MCF 10A (cell line): Measurements from ENCODE around the gene ANO1. TPM values are rescaled to one million over a fixed set of nuclear protein-coding genes. Genes with fewer than 3 reads are reported as not detected.

Experiments used
- BruUV-seq: library from RNA; stranded (reverse); fragments of 400-500 nt; replicated peaks from 2 replicates; lab custom pipeline; 2021; lab: Mats Ljungman, UMichigan
- CTCF ChIA-PET: fragments of 300-600 bp; sonication (Branson Sonifier 250); formaldehyde crosslinking; extraction: SDS; loops from one replicate; lab custom pipeline; 2021; ENCODE audit warnings: antibody characterized with exemption, inconsistent platforms; lab: Yijun Ruan, JAX
- POLR2A ChIA-PET: fragments of 300-600, 350-650 bp; sonication (Branson Sonifier 250); formaldehyde crosslinking; extraction: SDS; loops from one replicate; lab custom pipeline; 2020; ENCODE audit warnings: antibody characterized with exemption, inconsistent platforms; lab: Yijun Ruan, JAX
- DNase-seq: peaks from one replicate; pipeline ENCODE4 v3.0.0-alpha.2; 2018; ENCODE audit not compliant: unreplicated experiment
- H3K27ac Mint-ChIP-seq: one replicate; pipeline ENCODE4 v1.8.0; 2022; ENCODE audit warnings: mild to moderate bottlenecking, low read depth, mixed read lengths; ENCODE audit not compliant: unreplicated experiment
- H3K27me3 Mint-ChIP-seq: one replicate; pipeline ENCODE4 v1.8.0; 2022; ENCODE audit warnings: mixed read lengths; ENCODE audit not compliant: insufficient read depth, unreplicated experiment
- H3K36me3 Mint-ChIP-seq: one replicate; pipeline ENCODE4 v1.8.0; 2022; ENCODE audit warnings: mild to moderate bottlenecking, moderate library complexity, mixed read lengths; ENCODE audit not compliant: insufficient read depth, unreplicated experiment
- H3K4me1 Mint-ChIP-seq: one replicate; pipeline ENCODE4 v1.8.0; 2022; ENCODE audit warnings: mixed read lengths; ENCODE audit not compliant: insufficient read depth, unreplicated experiment
- H3K4me3 Mint-ChIP-seq: one replicate; pipeline ENCODE4 v1.8.0; 2022; ENCODE audit warnings: mild to moderate bottlenecking, moderate library complexity, mixed read lengths; ENCODE audit not compliant: unreplicated experiment
- H3K9me3 Mint-ChIP-seq: one replicate; pipeline ENCODE4 v1.8.0; 2022; ENCODE audit warnings: mixed read lengths; ENCODE audit not compliant: unreplicated experiment
- CTCF ChIP-seq: fragments of 200-600 bp; IDR thresholded peaks from one replicate; pipeline ENCODE4 v1.8.0; 2022; ENCODE audit warnings: antibody characterized with exemption, mild to moderate bottlenecking; ENCODE audit not compliant: unreplicated experiment
- intact Hi-C: fragments of 100-400 bp; cut with micrococcal nuclease; formaldehyde crosslinking; loops from 2 replicates; pipeline ENCODE4 v1.14.1; 2022
- total RNA-seq: library from RNA; stranded (reverse); gene quantifications from 2 replicates; pipeline ENCODE4 v1.2.3, GENCODE V29; 2022

The ANO1 gene
- total RNA-seq, 1 experiment from 2014 or later: not detected

- intact Hi-C loops: no loop called here
- no peak overlapping the region for H3K27ac Mint-ChIP-seq
- peaks cover 50% of the 10 kb centered on the region for H3K9me3 Mint-ChIP-seq
- H3K4me3 Mint-ChIP-seq: no peak overlapping the region
- no TSS peak for BruUV-seq
- no peak for DNase-seq
- ChIA-PET CTCF (interaction anchor here (0.6 kb wide), 1 partner anchor 137 kb away, joined by 3 read pairs; no protein-coding TSS in a partner anchor), POLR2A (no interaction called here)
- H3K4me1 Mint-ChIP-seq: no peaks in the 10 kb centered on the region
- H3K36me3 Mint-ChIP-seq: no peaks in the 10 kb centered on the region
- TF ChIP-seq CTCF: no peak
- peaks cover 22% of the 10 kb centered on the region for H3K27me3 Mint-ChIP-seq
These were observed 37.7 kb upstream of the ANO1 start for GRCh38 chr11:70040452-70040851.

GRCh38 chr11:70040869-70041501, 37.1 kb upstream of the ANO1 start:
- H3K4me3 Mint-ChIP-seq: no peak overlapping the region
- CTCF ChIA-PET: no interaction called here
- no peaks in the 10 kb centered on the region for H3K4me1 Mint-ChIP-seq
- BruUV-seq: no TSS peak
- H3K27me3 Mint-ChIP-seq: peaks cover 27% of the 10 kb centered on the region
- intact Hi-C loops: no loop called here
- no peak overlapping the region for H3K27ac Mint-ChIP-seq
- H3K36me3 Mint-ChIP-seq: no peaks in the 10 kb centered on the region
- TF ChIP-seq CTCF: no peak
- POLR2A ChIA-PET: interaction anchor here (0.7 kb wide), 1 partner anchor 1162 kb away, joined by 3 read pairs; no protein-coding TSS in a partner anchor
- peaks cover 55% of the 10 kb centered on the region for H3K9me3 Mint-ChIP-seq
- DNase-seq: no peak

GRCh38 chr11:70043482-70043881, 34.6 kb upstream of the ANO1 start:
- intact Hi-C loops: no loop called here
- no TSS peak for BruUV-seq
- peaks cover 44% of the 10 kb centered on the region for H3K9me3 Mint-ChIP-seq
- no peak overlapping the region for H3K4me3 Mint-ChIP-seq
- H3K4me1 Mint-ChIP-seq: no peaks in the 10 kb centered on the region
- ChIA-PET CTCF (interaction anchor here (0.5 to 0.7 kb wide), 3 partner anchors 33 to 145 kb away, joined by 3 read pairs; no protein-coding TSS in a partner anchor), POLR2A (interaction anchor here (0.8 kb wide), 1 partner anchor 20 kb away, joined by 3 read pairs; no protein-coding TSS in a partner anchor)
- peaks cover 37% of the 10 kb centered on the region for H3K27me3 Mint-ChIP-seq
- no peak for DNase-seq
- TF ChIP-seq CTCF: no peak
- H3K36me3 Mint-ChIP-seq: no peaks in the 10 kb centered on the region
- no peak overlapping the region for H3K27ac Mint-ChIP-seq

GRCh38 chr11:70046089-70046488, 32.0 kb upstream of the ANO1 start:
- ChIA-PET POLR2A (interaction anchor here (0.6 kb wide), 1 partner anchor 143 kb away, joined by 3 read pairs; no protein-coding TSS in a partner anchor), CTCF (interaction anchor here (0.7 to 1.2 kb wide), 5 partner anchors 13 to 127 kb away, joined by 3 to 5 read pairs (median 3); no protein-coding TSS in a partner anchor)
- H3K4me3 Mint-ChIP-seq: no peak overlapping the region
- no peaks in the 10 kb centered on the region for H3K36me3 Mint-ChIP-seq
- TF ChIP-seq CTCF: no peak
- BruUV-seq: no TSS peak
- intact Hi-C loops: no loop called here
- H3K27me3 Mint-ChIP-seq: peaks cover 52% of the 10 kb centered on the region
- no peaks in the 10 kb centered on the region for H3K4me1 Mint-ChIP-seq
- H3K27ac Mint-ChIP-seq: no peak overlapping the region
- peaks cover 38% of the 10 kb centered on the region for H3K9me3 Mint-ChIP-seq
- DNase-seq: no peak
